ENCODE measurements around the gene NKX1-1. TPM values are rescaled to one million over a fixed set of nuclear protein-coding genes. Genes with fewer than 3 reads are reported as not detected.
A peak's percentile ranks its signal among the peaks of the same experiment; 100 is the strongest.

Gene NKX1-1
- total RNA-seq, 6 experiments from 2014 or later = not detected

DNA sequence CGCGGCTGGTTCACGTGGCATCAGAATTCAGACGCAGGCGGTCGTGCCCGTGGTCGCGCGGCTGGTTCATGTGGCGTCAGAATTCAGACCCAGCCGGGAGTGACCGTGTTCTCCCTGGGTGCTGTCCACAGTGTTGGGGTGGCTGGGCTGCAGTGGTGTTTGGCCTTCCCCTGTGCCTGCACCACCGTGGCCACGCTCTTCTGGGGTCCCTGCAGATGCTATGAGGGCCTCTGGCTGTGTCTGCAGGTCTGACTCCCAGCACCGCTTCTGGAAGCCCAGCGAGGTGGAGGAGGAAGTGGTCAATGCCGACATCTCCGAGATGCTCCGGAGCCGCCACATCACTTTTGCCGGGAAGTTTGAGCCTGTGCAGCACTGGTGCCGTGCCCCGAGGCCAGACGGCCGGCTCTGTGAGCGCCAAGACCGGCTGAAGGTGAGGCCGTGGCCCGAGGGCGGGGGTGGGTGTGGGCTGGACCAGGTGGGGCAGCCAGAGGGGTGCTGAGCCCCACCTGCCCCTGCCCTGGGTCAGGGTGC, 26.4 kb downstream of the NKX1-1 start:
- peaks cover 0 to 14% (median 0%) of the 10 kb centered on the region in 4 donors for H3K36me3 ChIP-seq
- TF ChIP-seq, protein P1, sequence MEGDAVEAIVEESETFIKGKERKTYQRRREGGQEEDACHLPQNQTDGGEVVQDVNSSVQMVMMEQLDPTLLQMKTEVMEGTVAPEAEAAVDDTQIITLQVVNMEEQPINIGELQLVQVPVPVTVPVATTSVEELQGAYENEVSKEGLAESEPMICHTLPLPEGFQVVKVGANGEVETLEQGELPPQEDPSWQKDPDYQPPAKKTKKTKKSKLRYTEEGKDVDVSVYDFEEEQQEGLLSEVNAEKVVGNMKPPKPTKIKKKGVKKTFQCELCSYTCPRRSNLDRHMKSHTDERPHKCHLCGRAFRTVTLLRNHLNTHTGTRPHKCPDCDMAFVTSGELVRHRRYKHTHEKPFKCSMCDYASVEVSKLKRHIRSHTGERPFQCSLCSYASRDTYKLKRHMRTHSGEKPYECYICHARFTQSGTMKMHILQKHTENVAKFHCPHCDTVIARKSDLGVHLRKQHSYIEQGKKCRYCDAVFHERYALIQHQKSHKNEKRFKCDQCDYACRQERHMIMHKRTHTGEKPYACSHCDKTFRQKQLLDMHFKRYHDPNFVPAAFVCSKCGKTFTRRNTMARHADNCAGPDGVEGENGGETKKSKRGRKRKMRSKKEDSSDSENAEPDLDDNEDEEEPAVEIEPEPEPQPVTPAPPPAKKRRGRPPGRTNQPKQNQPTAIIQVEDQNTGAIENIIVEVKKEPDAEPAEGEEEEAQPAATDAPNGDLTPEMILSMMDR (IDR thresholded peaks at IDR 0.05) = no peak
- no peak for TF ChIP-seq POLR2A (IDR thresholded peaks at IDR 0.05)
- 92% methylated on average over 10 of the region's 31 CpGs for WGBS (ENCODE audit: insufficient coverage, low coverage, low lambda C conversion rate, missing lambda C conversion rate)
- no peaks in the 10 kb centered on the region for H3K27me3 ChIP-seq
- peak in 2 of 3 donors; percentile 4 to 44 for DNase-seq
- ATAC-seq = no peak
- no peaks in the 10 kb centered on the region for H3K9me3 ChIP-seq
- no peak overlapping the region for H3K27ac ChIP-seq
- no peaks in the 10 kb centered on the region for H3K4me1 ChIP-seq
- intact Hi-C loops (cut with DNase I) = no loop called here
- H3K4me3 ChIP-seq = no peak overlapping the region

DNA sequence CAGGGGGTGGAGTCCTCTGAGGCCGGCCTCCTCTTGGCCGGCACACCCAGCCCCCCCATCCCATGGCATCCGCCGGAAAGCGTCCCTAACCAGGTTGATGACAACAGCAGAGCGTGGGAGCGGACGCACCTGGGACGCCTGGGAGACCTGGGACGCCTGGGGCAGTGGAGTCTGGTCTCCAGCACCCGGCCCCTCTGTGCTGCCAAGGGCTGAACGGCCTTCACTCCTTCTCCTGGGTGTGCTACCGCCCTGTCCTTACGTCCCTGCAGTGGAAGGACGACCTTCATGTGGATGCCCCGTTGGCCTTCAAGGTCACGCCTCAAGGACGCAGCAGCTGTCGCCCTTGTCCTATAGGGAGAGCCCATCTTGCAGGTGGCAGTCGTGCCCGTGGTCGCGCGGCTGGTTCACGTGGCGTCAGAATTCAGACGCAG, 26.9 kb downstream of the NKX1-1 start:
- ATAC-seq (no peak), DNase-seq (peak in 2 of 3 donors; percentile 17 to 44)
- Histone ChIP-seq H3K9me3 (no peaks in the 10 kb centered on the region), H3K36me3 (peaks cover 0 to 19% (median 0%) of the 10 kb centered on the region in 4 donors), H3K4me3 (no peak overlapping the region), H3K27ac (no peak overlapping the region), H3K27me3 (no peaks in the 10 kb centered on the region), H3K4me1 (no peaks in the 10 kb centered on the region)
- WGBS (ENCODE audit: insufficient coverage, low coverage, low lambda C conversion rate, missing lambda C conversion rate) = 98% methylated on average over 8 of the region's 27 CpGs
- no peak for TF ChIP-seq POLR2A (IDR thresholded peaks at IDR 0.05)
- TF ChIP-seq, protein P1 (IDR thresholded peaks at IDR 0.05) = no peak
- intact Hi-C loops (cut with DNase I) = no loop called here

DNA sequence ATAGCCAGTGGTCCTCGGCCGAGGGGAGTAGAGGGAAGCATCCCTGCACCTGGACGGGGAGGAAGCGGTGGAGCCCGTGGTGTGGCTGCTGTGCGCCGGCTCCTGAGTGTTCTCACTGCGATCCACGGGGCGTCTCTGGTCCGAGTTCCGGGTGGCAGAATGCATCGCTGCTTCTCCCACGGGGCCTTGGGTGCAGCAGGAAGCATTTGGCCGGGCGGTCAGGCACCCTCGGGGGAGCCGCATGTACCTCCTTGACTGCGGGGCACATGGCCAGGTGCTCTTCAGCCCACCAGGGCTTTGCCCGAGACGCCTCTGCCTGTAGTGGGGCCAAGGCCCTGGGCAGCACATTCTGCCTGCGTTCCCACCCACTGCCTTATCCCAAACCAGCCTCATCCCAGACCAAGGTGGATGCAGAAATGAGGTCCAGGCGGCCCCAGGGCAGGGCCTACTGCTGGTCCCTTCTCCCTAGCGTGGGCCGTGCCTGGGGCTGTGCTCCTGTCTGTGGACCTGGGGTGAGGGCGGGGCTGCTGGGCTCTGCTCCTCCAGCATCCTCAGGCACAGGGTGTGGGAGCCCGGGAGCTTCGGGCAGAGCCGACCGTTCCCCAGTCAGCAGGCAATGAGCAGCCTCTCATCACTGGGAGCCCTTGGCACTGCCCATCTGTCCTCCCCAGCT, 27.5 kb downstream of the NKX1-1 start:
- TF ChIP-seq POLR2A (IDR thresholded peaks at IDR 0.05) = no peak
- TF ChIP-seq, protein P1 (IDR thresholded peaks at IDR 0.05) = no peak
- Histone ChIP-seq H3K9me3 (no peaks in the 10 kb centered on the region), H3K27me3 (no peaks in the 10 kb centered on the region), H3K4me3 (no peak overlapping the region), H3K36me3 (peaks cover 0 to 12% (median 0%) of the 10 kb centered on the region in 4 donors), H3K4me1 (no peaks in the 10 kb centered on the region), H3K27ac (no peak overlapping the region)
- WGBS (ENCODE audit: insufficient coverage, low coverage, low lambda C conversion rate, missing lambda C conversion rate) = 89% methylated on average over 15 of the region's 30 CpGs
- DNase-seq (peak in 2 of 3 donors; percentile 15 to 51), ATAC-seq (no peak)
- intact Hi-C loops (cut with DNase I) = no loop called here

DNA sequence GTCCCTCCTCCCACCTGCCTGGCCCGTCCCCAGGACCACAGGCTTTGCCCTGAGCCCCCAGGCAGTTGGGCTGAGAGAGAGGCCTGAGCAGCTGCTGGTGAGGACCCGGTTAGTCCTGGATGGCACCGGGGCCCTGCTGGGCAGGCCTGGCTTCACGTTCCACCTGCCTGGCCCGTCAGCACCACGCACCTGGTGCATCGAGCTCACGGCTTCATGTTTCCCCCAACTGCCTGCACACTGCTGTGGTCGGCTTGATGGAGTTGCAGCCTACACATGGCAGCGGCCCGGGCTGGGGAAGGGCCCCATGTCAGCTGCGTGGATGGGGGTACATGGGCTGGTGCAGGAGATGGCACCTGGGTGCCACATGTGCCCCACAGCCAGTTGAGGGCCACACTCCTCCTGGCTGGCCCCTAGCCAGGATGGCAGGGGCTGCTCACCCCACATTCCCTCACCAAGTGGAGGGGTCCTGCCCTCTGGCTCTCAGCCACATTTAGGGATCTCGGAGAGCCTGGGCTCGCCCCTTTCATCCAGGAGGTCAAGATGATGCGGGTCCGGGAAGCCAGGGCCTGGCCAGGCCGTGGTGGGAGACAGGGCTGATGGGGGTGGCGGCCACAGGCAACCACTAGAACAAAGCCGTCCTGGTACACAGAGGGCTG, 28.5 kb downstream of the NKX1-1 start:
- Histone ChIP-seq H3K9me3 (no peaks in the 10 kb centered on the region), H3K27me3 (no peaks in the 10 kb centered on the region), H3K4me3 (no peak overlapping the region), H3K27ac (no peak overlapping the region), H3K4me1 (no peaks in the 10 kb centered on the region), H3K36me3 (peaks cover 0 to 10% (median 0%) of the 10 kb centered on the region in 4 donors)
- no peak for ATAC-seq
- WGBS (ENCODE audit: insufficient coverage, low coverage, low lambda C conversion rate, missing lambda C conversion rate) = no CpG with 5 or more reads among the region's 19 CpGs
- intact Hi-C loops (cut with DNase I) = no loop called here
- peak in 2 of 3 donors; percentile 13 to 42 for DNase-seq
- no peak for TF ChIP-seq POLR2A (IDR thresholded peaks at IDR 0.05)
- TF ChIP-seq, protein P1 (IDR thresholded peaks at IDR 0.05) = no peak
